GM12801 (cell line): ENCODE data around the gene KCTD5.

Experiments used
- CTCF ChIP-seq: IDR thresholded peaks from one replicate; pipeline ENCODE4 v1.5.1; 2011; ENCODE audit warnings: control low read depth; ENCODE audit not compliant: insufficient read length; ENCODE audit errors: extremely low read depth

KCTD5 gene

GRCh38 chr16:2699791-2700600 is 17.7 kb downstream of the KCTD5 start:
- no peak for TF ChIP-seq CTCF

DNA sequence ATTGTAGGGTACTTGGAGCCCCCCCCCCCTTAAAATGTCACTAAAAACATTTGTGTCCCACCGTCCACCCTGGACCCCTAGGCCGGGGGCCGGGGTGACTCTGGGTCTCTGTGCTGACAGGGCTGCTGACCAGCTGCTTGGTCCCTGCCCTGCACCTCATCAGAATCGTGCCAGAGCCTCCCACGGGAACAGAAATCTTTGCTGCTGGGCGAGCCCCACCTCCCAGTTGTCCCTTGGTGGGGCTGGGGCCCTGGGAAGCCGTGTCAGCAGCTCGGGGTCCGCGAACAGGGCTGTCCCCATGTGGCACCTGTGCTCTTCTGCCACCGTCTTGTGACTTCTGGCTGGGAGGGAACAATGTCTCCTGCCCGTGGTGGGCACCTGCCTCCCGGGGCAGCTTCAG is 18.5 kb downstream of the KCTD5 start:
- no peak for TF ChIP-seq CTCF

DNA sequence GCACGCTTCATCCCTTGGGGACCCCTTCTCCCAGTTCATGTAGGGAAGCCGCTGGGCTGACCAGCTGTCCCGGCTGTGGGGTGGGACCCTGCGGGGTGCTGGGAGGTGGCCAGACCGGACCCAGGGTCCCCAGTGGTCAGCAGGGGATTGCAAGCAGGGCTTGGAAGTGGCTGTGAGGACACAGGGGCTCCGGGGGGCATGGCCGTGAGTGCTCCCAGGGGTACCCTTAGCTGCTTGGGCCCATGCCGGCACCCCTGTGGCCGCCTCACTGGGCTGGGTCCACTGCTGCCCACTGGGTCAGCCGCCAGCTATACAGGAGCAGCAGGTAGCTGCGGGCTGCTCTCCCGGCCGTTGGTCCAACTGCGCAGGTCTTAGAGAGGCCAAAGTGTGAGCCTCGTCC is 18.9 kb downstream of the KCTD5 start:
- TF ChIP-seq CTCF = no peak

DNA sequence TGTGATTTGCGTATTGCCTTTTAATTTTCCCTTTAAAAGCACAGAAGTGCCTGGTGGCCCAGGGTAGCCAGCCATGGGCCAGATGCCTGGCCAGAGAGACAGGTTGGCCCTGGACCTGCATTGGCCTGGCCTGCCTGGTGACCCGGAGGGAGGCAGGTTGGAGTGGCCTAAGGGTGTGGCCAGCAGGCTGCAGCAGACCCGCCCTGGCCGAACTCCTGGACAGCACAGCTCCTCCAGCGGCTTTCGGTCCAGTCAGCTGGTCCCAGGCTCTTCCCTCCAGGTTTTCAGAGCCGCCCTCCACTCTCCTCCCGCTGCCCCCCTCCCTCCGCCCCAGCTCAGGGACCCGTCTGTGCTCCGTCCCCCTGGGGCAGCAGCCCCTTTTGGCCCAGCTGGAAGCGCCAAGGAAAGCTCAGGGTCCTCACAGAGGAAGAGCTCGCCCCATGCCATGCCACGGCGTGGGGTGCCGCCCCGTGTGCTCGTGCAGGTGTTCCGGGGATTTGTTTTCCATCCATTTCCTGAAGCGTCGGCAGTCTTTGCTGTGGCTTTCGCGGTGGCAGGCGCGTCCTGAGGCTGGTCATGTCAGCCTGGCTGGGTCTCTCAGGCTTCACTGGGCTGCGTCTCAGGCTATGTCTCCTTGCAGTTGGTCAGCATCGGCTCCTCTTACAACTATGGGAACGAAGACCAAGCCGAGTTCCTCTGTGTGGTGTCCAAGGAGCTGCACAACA is 19.6 kb downstream of the KCTD5 start:
- TF ChIP-seq CTCF = no peak

DNA sequence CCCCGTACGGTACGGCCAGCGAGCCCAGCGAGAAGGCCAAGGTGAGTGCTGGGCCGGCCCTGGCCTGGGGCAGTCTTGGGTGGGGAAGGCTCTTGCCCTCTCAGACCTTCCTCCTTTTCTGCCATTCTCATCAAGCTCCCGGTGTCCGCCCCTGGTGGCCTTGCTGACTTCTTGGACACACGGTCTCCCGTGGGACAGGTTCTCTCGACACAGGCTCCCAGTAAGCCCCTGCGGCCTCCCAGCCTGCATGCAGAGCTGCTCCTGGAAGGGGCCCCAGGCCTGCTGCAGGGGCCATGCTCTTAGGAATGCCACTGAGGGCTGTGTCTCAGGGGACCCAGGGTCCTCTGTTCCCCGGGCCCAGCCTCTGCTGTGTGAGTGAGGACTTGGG is 20.1 kb downstream of the KCTD5 start:
- no peak for TF ChIP-seq CTCF

DNA sequence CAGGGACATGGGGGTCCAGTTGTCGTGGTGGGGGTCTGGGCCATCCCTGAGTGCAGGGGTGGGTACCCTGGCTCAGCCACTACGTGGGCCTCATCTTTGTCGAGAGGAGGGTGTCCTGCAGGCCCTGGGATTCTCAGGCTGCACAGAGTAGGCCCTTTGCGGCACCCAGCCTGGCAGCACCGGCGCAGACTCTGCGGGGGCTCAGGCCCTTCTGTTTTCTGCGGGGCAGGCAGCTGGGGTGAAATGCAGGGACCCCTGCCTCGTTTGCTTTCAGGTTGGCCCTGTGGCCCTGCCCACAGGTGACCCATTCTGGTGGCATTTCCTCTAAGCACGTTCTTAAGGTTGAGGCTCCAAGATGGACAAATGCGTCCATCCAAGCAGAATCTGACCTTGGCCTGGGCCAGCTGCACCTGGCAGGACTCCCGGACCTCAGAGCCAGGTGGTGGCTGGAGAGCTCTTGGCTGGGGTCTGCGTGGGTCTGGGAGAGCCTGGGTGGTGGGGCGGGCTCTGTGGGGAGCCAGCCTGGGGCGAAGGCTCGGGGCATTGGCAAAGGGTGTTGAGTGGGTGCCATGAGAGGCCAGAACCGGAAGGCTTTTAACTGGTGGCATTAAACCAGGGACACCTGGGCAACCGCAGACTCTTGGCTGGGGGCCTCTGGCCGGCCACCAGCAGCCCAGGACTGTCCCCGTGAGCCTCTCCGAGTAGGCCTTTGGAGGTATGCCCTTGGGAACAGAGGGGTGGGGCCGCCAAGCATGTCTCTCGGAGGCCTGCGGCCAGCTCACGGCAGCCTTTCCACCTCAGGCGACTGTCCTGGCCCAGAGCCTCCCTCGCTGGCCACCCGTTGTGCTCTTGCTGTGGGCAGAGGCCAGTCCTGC is 20.8 kb downstream of the KCTD5 start:
- no peak for TF ChIP-seq CTCF

- TF ChIP-seq CTCF = no peak
Observed at GRCh38 chr16:2704166-2704982, 22.1 kb downstream of the KCTD5 start.
